NCI-H82 (cell line): ENCODE measurements around the gene SUGCT.
A peak's percentile ranks its signal among the peaks of the same experiment; 100 is the strongest.
"Not testable (repeated sequence)": the region's sequence is repeated elsewhere in the genome, so short reads cannot be mapped to it uniquely, and the experiment has no call there.

Experiments
- DNase-seq: peaks from one replicate; lab custom pipeline; 2025; lab: John Stamatoyannopoulos, UW

The SUGCT gene

DNA sequence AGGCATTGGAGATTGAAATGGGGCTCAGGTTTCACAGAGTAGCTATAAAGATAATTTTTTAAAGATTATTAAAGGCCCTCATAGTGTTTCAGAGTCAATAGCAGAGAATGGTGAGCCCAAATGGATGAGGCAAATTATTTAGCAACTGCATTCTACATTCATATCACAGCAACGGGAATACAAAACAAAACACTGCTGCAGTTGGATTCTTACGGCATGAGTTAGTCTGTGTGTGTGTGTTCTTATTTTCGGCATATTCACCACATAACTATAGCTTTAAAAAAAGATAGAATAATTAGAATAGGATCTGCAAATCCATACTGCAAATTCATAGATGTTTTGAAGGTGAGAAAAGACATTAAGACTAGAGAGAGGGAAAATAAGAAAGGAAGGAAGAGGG, 66.0 kb downstream of the SUGCT start:
- DNase-seq, result no peak

DNA sequence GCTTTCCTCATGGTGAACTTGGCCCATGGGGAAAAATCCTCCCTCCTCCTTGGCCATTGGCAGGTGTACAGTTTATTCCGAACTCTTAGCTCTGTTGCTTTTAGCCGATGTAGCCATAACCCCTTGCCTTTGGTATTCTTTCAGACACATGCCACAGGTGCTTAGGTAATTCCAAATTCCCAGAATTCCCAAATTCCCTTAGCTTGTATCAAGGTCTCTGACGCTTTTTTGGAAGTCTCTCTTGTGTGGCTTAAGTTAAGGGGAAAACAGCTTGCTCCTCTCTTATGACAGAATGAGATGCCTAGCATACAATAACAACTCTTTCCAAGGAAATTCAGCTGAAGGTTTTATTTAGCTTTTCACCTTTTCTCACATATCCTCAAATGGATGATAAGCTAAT, 68.0 kb downstream of the SUGCT start:
- DNase-seq, result no peak

DNA sequence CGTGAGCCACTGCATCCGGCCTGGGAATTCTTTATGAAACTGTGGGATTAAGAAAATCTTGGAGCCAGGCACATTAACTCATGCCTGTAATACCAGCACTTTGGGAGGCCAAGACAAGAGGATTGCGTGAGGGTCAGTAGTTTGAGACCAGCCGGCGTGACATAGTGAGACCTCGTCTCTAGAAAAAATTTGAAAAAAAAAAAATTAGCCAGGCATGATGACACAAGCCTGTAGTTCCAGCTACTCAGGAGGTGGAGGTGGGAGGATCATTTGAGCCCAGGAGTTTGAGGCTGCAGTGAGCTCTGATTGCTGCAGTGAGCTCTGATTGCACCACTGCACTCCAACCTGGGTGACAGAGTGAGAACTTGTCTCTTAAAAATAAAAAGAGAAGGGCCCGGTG, 69.8 kb downstream of the SUGCT start:
- no peak for DNase-seq

DNA sequence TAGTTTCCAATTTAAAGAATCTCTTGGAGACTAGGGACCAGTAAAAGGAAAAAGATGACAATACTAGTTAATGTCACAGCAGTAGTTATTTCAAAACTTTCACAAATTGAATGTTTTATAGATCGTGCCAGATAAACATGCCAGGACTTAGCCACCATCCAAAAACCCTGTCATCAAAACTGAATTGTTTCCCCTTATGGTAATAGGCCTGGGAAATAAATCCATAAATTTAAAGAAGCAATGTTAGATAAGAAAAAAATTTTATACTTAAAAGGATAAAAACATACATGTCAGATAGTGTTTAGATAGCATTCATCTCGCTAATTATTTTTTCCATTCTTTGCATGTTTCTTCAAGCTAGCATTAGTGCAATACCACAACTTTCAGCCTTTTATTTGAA, 71.2 kb downstream of the SUGCT start:
- DNase-seq, result no peak

DNA sequence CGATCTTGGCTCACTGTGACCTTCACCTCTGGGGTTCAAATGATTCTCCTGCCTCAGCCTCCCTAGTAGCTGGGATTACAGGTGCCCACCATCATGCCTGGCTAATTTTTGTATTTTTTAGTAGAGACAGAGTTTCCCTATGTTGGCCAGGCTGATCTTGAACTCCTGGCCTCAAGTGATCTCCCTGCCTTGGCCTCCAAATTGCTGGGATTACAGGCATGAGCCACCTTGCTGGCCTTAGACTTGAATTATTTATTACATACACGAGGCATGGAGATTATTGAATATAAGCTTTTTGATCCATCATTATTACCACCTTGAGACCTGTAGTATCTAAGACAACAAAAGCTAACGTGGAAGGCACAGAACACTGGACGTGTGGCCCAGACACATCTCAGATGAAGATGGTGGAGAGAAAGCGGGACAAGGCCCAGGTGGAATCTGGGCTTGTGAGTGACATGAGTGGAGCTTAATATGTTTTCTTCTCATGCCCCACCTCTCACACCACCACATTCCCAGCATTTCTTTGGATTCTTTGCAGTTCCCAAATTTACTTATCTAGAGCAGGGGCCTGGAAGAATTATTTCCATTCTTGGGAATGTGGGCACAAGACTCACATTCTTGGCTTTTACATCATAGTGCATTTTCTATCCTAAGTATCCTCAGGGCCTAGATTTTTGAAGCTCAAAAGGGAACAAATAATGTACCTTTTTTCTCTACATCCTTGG, 76.6 kb downstream of the SUGCT start:
- no peak for DNase-seq

DNA sequence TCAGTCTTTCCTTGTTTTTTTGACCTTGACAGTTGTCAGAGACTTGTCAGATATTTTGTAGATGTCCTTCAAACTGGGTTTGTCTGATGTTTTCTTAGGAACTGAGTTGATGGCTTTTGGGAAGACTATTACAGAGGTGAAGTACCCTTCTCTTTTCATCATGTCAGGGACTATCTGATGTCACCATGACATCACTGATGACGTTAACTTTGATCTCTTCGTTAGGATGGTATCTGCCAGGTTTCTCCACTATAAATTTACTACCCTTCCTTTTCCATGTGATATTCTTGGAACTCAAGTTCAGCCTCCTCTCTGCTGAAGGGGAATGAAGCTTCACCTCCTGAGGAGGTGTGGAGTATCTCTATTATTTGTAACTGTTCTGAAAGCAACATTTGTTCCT, 78.5 kb downstream of the SUGCT start:
- DNase-seq, result no peak

DNA sequence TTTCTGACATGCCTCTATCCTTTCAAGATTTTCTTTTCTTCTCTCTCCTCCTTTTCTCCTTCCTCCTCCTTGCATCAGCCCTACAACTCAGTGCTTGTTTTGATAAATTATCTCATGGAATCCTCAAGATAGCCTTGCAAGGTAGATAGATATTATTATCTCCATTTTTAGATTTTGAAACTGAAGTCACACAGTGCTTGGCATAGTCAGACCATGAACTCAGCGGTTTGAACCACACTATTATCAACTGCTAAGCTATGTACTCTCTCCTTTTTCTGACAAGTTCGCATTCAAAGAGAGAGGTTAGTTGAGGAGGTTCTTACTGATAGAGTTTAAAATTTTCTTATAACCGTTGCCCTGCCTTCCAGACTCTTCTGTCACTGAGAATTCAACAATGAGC, 79.1 kb downstream of the SUGCT start:
- no peak for DNase-seq

DNA sequence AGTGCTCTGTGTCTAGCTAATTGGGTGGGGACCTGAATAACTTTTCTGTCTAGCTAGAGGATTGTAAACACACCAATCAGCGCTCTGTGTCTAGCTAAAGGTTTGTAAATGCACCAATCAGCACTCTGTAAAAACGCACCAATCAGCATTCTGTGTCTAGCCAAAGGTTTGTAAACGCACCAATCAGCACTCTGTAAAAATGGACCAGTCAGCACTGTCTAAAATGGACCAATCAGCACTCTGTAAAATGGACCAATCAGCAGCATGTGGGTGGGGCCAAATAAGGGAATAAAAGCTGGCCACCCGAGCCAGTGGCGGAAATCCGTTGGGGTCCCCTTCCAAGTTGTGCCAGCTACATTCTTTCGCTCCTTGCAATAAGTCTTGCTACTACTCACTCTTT, 83.8 kb downstream of the SUGCT start:
- not testable (repeated sequence) for DNase-seq

DNA sequence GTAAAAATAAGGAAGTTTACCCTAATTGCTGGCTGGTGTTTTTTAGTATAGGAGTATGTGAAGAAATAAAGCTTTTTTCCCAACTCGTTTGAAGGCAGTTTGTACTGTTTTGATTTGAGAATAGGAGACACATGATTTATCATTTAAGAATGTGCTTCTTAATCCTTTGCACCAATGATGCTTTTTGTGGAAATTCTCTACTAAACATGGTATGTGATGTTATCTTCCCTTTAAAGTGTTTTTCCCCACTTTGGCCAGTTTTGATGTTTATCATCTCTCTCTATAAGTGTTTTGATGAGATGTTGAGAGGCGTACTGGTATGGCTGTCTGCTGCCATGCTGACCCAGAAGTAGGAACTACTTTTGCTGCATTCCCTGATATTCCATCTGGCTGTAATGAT, 85.1 kb downstream of the SUGCT start:
- no peak for DNase-seq

DNA sequence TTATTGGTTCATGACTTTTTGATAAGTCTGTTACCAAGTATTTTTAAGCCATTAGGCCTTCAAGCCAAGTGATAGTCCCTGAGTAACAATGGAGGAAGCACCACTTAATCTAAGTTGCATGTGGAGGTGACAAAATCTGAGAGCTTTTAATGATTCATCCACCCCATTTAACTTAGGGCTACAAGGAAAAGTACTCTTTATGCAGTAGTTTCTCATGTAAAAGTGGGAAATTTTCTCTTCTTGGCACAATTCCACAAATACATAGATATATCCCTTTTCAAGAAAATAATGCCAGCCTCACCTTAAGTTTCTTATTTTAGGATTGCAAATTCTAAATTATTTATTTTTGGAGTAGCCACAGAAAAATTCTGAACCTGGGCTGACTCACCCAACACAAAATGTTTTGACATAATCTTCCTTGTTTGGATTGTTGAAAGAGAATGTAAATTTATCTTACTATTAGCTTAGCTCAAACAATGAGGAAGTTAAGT, 85.7 kb downstream of the SUGCT start:
- no peak for DNase-seq

DNA sequence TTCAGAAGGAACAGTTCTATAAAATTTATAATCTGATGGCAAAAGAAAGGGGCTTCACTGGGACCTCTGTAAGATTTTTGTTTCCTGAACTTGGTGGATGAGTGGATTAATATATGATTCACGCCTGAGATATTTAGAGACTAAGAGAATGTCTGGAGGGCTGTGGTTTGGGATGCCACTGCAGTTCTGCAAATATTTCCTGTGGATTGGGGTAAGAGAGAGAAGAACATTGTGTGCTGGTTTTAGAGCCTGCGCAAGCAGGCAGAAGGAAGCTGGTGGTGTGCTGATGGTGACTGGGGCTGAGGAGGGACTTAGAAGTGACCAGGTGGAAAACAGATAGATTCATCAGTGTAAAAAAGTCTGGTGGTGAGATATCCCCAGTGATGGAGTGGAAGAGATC, 87.0 kb downstream of the SUGCT start:
- no peak for DNase-seq

DNA sequence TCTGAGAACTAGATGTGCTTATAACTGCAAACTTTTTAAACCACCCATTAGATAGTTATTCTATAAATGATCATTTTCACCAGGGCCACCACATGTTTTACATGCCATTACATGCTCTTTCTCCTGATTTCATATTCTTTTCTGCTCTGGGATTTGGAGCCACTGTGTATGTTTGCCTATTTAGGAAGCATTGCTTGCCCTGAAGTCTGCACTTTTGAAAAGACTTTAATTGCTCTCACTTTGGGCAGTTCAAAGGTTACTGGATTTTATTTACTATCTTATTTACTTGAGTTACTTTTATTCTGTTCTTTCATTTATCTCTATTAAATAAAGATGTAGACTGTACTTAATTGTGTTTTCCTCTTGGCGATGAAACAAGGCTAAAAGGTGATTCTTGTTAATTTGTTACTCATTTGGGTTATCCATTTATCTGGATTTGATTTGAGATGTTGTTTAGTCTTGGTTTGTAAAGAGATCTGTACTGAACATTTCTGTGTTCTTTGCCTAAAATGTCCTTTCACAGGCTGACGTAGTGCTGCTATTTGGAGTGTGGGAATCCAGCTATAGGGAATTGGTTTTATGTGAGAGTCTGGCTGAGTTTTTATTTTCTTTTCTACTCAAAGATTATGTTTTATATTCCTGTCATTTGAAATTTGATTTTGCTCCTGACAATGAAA, 88.8 kb downstream of the SUGCT start:
- DNase-seq, result no peak

DNA sequence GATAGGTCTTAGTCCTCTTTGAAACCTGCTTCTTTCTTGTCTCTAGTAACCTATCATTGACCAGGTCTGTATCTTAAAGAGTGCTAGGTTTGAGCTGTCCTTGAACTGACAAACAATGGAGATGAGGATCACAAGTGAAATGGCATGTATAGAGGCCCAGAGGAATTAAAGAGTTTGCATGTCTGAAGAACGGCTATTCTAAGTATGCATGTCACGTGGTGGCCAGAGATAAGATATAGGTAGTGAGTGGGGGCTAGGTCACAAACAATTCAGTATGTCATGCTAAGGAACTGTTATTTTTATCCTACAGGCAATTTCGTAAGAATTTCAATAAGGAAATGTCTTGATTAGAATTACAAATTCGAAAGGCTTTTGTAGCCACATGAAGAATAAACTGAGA, 95.3 kb downstream of the SUGCT start:
- no peak for DNase-seq

DNA sequence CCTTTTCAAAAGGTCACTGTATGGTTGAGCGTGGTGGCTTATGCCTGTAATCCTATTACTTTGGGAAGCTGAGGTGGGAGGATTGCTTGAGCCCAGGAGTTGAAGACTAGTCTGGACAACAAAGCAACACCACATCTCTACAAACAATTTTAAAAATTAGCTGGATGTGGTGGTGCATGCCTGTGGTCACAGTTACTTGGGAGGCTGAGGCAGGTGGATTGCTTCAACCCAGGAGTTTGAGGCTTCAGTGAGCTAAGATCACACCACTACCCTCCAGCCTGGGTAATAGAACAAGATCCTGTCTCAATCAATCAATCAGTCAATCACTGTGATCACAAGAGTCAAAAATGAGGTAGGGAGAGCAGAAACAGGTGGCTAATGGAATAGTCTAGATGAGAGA, 97.0 kb downstream of the SUGCT start:
- DNase-seq, result no peak

DNA sequence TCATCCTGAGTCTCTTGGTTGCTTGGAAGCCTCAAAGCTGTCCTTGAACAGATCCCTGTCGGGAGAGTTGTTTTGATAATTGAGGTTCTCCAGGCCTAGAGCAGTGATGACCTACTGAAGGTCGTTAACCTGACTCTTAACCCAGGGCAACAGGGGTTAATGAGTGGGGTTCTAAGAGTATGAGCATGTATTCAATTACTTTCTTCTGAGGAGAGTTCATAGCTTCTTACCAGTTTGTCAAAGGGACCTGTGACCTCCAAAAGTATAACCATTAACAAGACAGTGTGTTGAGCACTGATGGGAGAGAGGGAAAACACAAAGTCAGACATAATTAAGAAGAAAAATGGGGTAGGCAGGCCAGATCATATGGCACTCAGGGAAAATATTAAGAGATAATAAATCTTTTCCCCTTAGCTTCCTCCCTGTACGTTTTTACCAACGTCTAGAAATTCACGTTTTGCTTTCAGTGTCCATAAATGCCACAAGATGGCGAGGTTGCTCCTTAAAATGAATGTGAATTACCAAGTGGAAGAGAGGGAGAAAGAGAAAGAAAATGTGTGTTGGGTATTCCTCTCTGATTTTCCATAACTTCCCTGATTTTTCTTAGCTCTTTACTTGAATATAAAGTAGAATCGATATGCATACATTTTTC, 97.6 kb downstream of the SUGCT start:
- DNase-seq, result peak; percentile 72

DNA sequence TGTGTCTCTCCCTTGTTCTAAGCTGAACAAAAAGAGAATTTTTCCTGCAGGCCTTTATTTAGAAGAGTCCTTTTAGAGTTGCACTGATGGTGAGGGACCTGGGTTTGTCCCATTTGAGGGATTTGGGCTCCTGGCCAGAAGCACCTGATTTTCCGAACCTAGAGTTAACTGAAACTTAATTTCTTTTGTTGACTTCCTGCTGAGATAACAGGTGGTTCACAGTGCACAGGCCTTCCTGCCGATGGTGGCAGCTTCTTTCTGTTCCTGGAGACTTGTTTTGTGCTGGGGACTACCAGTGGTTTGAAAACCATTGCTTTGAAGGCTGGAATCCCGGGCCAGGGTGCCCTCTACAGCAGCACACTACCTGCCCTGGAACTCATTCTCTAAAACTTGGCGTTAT, 99.2 kb downstream of the SUGCT start:
- DNase-seq, result no peak

DNA sequence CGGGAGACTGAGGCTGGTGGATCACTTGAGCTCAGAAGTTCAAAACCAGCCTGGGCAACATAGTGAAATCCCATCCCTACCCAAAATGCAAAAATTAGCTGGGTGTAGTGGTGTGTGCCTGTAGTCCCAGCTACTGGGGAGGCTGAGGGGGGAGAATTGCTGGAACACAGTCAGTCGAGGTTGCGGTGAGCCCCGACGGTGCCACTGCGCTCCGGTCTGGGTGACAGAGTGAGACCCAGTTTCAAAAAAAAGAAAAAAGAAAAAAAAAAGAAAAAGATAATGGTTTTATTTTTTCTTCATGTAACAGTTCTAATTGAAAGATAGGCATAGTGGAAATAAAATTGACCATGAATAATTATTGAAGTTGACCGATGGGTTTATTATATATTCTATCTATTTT, 99.9 kb downstream of the SUGCT start:
- DNase-seq, result no peak

DNA sequence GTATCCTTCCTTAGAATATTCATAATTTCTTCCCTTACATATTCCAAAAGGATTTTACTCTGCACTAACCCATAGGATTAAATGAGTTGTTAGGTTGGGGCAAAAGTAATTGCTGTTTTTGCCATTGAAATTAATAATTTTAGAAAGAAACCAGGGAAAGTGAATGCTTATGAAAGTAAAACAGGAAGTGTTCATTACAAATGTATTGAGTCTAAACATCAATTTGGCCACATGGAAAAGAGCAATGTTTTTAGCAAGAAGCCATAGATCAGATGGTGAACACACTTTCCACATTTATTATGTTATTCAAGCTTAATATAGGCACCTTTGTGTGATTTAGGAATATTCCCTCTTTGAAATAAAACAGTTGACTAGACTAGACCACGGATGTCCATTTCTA, 102.9 kb downstream of the SUGCT start:
- DNase-seq, result no peak

DNA sequence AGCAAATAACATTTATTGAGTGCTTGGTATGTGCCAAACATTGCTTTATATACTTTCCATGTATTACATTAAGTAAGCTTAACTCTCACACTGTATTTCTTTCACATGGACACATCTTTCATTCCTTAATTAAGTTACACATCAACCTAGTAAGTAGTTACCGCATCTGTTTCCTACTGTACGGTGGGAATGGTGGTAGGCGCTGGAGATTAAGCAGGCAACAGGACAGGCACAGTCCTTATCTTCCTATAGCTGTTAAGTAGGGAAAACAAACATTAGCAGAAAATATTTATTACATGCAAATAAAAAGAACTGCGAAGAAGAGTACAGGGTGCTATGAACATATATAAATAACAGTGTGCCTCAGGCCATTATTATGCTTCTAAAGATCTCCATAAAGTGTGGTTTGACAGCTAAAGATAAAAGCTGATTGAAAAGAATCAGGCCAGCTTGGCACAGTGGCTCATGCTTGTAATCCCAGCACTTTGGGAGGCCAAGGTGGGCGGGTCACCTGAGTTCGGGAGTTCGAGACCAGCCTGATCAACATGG, 105.0 kb downstream of the SUGCT start:
- DNase-seq, result peak; percentile 79

DNA sequence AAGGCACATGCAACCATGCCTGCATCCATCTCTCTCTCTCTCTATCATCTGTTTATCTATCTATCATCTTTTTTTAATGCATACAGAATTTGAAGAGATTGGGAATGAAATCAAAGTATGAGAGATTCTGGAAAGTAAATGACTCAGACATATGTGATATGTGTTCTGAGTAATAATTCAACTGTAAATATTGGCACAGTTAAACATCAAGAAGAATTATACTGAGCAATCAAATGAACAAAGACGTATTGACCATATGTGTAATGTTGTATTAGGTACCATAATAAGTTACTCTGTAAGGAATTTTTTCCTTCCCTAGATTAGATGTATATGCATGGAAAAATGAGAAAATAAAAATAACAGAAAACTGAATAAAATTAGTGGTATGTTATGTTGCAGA, 108.3 kb downstream of the SUGCT start:
- no peak for DNase-seq

DNA sequence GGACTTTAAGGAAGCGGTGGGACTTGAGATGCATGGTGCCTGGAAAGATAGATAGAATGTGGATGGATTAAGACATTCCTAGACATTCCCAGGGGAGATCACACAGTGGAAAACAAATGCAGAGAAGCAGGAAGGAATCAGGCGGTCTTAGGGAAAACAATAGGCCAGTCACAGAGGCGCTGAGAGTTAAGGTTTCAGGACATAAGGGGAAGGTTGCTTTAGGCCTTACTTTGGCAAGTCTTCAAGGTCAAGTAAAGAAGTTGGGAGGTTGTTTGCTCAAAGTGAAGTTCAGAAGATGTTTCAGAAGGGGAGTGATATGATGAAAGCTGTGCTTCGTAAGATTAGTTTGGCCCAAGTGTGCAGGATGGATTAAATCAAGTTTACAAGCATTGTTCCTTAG, 109.4 kb downstream of the SUGCT start:
- DNase-seq, result no peak

DNA sequence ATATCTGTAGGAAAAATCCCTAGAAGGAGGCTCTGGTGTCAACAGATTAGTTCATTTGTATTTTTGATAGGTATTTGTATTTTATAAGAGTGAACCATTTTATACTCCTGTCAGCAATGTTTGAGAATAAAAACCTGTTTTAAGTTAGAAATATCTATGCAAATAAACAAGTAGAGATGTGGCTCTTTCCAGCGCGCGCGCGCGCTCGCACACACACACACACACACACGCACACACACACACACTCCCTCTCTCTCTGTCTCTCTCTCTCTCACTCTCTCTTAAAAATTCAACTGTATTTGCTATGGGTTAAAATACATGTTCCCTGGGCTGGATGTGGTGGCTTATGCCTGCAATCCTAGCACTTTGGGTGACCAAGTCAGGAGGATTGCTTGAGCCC, 113.9 kb downstream of the SUGCT start:
- no peak for DNase-seq

DNA sequence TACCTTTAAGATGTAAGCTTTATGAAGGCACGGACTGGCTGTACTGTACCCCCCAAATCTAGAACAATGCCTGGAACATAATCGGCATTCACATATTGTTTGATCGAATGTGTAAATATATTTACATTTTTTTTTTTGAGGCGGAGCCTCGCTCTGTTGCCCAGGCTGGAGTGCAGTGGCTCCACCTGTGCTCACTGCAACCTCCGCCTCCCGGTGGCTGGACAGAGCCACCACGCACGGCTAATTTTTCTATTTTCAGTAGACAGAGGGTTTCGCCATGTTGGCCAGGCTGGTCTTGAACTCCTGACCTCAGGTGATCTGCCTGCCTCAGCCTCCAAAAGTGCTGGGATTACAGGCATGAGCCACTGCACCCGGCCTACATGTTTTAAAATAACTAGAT, 118.6 kb downstream of the SUGCT start:
- DNase-seq, result peak; percentile 3
